Astrocyte (in vitro differentiated cells and primary cell): ENCODE measurements around the gene CTNNA3.

ENCODE experiments used
- EZH2 ChIP-seq: IDR thresholded peaks from 2 replicates; pipeline ENCODE4 v1.6.1; 2012; ENCODE audit warnings: mild to moderate bottlenecking, low read length, inconsistent platforms; ENCODE audit not compliant: insufficient read depth
- TF ChIP-seq, protein P1 (sequence below): IDR thresholded peaks from 2 replicates; pipeline ENCODE4 v1.5.1; 2011; ENCODE audit warnings: low read depth, mild to moderate bottlenecking, inconsistent platforms, low read length, moderate library complexity; ENCODE audit not compliant: insufficient read depth

DNA sequence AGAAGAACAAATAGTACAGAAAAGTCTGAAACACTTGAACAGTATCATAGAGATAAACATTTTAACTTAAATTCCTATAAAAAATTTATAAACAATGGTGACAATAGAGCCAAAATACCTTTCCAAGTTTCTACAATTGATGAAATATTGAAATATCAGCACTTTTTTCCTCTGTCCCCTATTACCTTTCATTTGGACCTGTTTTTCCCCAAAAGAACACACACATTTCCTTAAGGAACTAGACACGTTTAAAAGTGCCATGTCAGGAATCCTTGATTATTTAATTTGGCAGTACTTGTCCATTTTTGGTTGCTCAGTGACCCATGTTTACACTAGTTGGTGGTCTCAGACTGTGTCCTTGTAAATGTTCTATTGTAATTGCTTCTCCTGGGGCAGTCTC is 162.6 kb downstream of the CTNNA3 start:
- TF ChIP-seq, protein P1, sequence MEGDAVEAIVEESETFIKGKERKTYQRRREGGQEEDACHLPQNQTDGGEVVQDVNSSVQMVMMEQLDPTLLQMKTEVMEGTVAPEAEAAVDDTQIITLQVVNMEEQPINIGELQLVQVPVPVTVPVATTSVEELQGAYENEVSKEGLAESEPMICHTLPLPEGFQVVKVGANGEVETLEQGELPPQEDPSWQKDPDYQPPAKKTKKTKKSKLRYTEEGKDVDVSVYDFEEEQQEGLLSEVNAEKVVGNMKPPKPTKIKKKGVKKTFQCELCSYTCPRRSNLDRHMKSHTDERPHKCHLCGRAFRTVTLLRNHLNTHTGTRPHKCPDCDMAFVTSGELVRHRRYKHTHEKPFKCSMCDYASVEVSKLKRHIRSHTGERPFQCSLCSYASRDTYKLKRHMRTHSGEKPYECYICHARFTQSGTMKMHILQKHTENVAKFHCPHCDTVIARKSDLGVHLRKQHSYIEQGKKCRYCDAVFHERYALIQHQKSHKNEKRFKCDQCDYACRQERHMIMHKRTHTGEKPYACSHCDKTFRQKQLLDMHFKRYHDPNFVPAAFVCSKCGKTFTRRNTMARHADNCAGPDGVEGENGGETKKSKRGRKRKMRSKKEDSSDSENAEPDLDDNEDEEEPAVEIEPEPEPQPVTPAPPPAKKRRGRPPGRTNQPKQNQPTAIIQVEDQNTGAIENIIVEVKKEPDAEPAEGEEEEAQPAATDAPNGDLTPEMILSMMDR = no peak
- no peak for TF ChIP-seq EZH2
